ENCODE results near the gene LPIN1.

- TF ChIP-seq POLR2AphosphoS5 (IDR thresholded peaks at IDR 0.05): no peak
- TF ChIP-seq, protein P1, sequence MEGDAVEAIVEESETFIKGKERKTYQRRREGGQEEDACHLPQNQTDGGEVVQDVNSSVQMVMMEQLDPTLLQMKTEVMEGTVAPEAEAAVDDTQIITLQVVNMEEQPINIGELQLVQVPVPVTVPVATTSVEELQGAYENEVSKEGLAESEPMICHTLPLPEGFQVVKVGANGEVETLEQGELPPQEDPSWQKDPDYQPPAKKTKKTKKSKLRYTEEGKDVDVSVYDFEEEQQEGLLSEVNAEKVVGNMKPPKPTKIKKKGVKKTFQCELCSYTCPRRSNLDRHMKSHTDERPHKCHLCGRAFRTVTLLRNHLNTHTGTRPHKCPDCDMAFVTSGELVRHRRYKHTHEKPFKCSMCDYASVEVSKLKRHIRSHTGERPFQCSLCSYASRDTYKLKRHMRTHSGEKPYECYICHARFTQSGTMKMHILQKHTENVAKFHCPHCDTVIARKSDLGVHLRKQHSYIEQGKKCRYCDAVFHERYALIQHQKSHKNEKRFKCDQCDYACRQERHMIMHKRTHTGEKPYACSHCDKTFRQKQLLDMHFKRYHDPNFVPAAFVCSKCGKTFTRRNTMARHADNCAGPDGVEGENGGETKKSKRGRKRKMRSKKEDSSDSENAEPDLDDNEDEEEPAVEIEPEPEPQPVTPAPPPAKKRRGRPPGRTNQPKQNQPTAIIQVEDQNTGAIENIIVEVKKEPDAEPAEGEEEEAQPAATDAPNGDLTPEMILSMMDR (IDR thresholded peaks at IDR 0.05 in 8 of 11, conservative IDR thresholded peaks at IDR 0.05 in 3 of 11): no peak
These were observed 21.3 kb downstream of the LPIN1 start for GRCh38 chr2:11767779-11768178.
